Measurements from ENCODE around the gene ZNF492. TPM values are rescaled to one million over a fixed set of nuclear protein-coding genes. Genes with fewer than 3 reads are reported as not detected.
"Not testable (repeated sequence)": the region's sequence is repeated elsewhere in the genome, so short reads cannot be mapped to it uniquely, and the experiment has no call there.

Gene ZNF492
- total RNA-seq (0.25 TPM), polyA plus RNA-seq (ENCODE audit: insufficient read depth, low read depth, low replicate concordance) (not detected)
- long read RNA-seq, donor 1, full-length matches to known transcripts: 1 of 1 reads
- long read RNA-seq, donor 1, partial matches to known transcripts: 0 of 1 reads
- long read RNA-seq, donor 1, other reads (novel, unspliced or antisense): 0 of 1 reads
- long read RNA-seq, donor 2, full-length matches to known transcripts: 1 of 1 reads
- long read RNA-seq, donor 2, partial matches to known transcripts: 0 of 1 reads
- long read RNA-seq, donor 2, other reads (novel, unspliced or antisense): 0 of 1 reads
- long read RNA-seq, donor 3, full-length matches to known transcripts: 2 of 2 reads
- long read RNA-seq, donor 3, partial matches to known transcripts: 0 of 2 reads
- long read RNA-seq, donor 3, other reads (novel, unspliced or antisense): 0 of 2 reads
- long read RNA-seq, donor 4: 0 reads
- long read RNA-seq, donor 5: 0 reads
- long read RNA-seq, donor 6: 0 reads
- long read RNA-seq, donor 7: 0 reads
- long read RNA-seq, donor 8: 0 reads
- long read RNA-seq, donor 9: 0 reads
- long read RNA-seq, donor 10: 0 reads

DNA sequence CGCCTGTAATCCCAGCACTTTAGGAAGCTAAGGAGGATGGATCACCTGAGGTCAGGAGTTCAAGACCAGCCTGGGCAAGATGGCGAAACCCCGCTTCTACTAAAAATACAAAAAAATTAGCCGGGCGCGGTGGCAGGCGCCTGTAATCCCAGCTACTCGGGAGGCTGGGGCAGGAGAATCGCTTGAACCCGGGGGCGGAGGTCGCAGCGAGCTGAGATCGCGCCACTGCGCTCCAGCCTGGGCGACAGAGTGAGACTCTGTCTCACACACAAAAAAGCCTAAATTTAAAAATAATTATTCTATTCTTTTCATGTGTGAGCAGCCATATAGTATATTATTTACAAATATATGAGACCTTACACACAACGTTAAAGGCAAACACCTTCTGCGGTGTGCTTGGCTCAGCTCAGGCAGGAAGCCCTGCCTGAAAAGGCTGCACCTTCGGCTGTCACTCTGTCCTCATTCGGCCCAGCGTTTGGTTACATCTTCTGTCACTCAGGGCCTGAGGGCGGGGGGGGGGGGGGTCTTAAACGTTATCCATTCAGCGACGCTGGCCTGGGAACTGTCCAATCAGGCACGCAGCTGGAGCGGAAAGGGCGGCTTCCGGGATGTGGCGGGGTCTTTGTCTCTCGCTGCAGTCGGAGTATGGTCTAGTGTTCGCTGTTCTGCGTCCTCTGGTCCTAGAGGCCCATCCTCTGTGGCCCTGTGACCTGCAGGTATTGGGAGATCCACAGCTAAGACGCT lies at the start of gene ZNF492:
Gene ZNF492, plus strand, starts transcription at position 619 of the 744 bp plus-strand sequence. CDS start 19,076 bp downstream, outside the sequence.
- intact Hi-C loops (cut with DNase I); H3K9me3 ChIP-seq (ENCODE audit: control insufficient read depth in 2 of 3, insufficient read depth in 1 of 3, low read length in 3 of 3); H3K27ac ChIP-seq (ENCODE audit: low read depth in 2 of 2, low read length in 2 of 2); H3K4me1 ChIP-seq (ENCODE audit: control insufficient read depth in 2 of 3, insufficient read depth in 2 of 3, low read depth in 1 of 3, low read length in 3 of 3); FAIRE-seq; H3K27me3 ChIP-seq (ENCODE audit: control insufficient read depth, insufficient read depth, low read length); H3K36me3 ChIP-seq (ENCODE audit: control insufficient read depth in 2 of 3, insufficient read depth in 3 of 3, low read length in 3 of 3): not testable (repeated sequence)
- Histone ChIP-seq H3K9ac (ENCODE audit: low read length in 3 of 3) (peak within 1 kb of the TSS in 1 of 3 donors; percentile 77), H3K4me3 (ENCODE audit: low read length in 3 of 3) (peak within 1 kb of the TSS; percentile 66 to 89 (median 75))
- peak; percentile 89 to 98 (median 97) for DNase-seq

DNA sequence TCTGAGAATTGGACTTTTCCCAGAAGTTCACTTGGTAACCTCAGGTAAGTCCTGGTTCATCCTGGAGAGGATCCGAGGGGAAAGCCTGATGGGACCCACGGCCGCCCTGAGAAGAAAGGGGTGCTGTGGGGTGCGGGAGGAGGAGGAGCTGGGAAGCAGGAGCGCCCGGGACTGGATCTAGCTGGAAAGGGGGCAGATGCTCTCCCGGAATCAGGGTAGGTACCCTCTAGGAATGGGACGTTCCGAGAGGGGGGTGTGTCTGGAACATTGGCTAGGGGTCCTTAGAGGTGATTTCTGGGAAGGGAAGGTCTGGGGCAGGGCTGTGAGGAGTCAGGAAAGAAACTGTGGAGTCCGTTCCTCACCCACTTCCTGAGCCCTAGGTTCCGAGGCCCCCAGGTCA lies 38.7 kb upstream of the ZNF492 start:
- intact Hi-C loops (cut with DNase I): no loop called here
- TF ChIP-seq, protein P1, sequence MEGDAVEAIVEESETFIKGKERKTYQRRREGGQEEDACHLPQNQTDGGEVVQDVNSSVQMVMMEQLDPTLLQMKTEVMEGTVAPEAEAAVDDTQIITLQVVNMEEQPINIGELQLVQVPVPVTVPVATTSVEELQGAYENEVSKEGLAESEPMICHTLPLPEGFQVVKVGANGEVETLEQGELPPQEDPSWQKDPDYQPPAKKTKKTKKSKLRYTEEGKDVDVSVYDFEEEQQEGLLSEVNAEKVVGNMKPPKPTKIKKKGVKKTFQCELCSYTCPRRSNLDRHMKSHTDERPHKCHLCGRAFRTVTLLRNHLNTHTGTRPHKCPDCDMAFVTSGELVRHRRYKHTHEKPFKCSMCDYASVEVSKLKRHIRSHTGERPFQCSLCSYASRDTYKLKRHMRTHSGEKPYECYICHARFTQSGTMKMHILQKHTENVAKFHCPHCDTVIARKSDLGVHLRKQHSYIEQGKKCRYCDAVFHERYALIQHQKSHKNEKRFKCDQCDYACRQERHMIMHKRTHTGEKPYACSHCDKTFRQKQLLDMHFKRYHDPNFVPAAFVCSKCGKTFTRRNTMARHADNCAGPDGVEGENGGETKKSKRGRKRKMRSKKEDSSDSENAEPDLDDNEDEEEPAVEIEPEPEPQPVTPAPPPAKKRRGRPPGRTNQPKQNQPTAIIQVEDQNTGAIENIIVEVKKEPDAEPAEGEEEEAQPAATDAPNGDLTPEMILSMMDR (IDR thresholded peaks at IDR 0.05; ENCODE audit: borderline replicate concordance, extremely low read depth, insufficient read depth): no peak
- DNase-seq (no peak), FAIRE-seq (no peak)
- Histone ChIP-seq H3K9ac (ENCODE audit: low read length in 3 of 3) (no peak overlapping the region), H3K4me1 (ENCODE audit: control insufficient read depth in 2 of 3, insufficient read depth in 2 of 3, low read depth in 1 of 3, low read length in 3 of 3) (no peaks in the 10 kb centered on the region), H3K4me3 (ENCODE audit: low read length in 3 of 3) (no peak overlapping the region), H3K27ac (ENCODE audit: low read depth in 2 of 2, low read length in 2 of 2) (no peak overlapping the region), H3K9me3 (ENCODE audit: control insufficient read depth in 2 of 3, insufficient read depth in 1 of 3, low read length in 3 of 3) (no peaks in the 10 kb centered on the region), H3K27me3 (ENCODE audit: control insufficient read depth, insufficient read depth, low read length) (no peaks in the 10 kb centered on the region), H3K36me3 (ENCODE audit: control insufficient read depth in 2 of 3, insufficient read depth in 3 of 3, low read length in 3 of 3) (no peaks in the 10 kb centered on the region)

DNA sequence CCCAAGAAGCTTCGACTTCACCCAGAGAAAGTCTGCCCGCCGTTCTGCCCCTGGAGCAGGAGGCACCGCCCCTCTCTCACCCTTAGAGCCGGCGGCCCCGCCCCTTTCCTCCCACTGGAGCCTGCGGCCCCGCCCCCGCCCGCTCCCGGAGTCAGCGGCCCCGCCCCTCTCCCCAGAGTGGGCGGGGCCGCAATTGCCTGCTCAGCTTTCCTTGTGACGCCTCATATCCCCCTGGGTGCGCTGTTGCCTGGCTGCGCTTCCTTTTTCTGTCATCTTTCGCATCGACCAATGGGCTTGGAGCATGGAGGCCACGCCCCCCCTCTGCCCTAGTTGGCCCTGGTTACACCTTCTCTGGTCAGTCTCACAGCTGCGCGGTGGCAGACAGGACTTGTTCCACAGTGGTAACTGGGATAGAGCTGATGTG lies 38.2 kb upstream of the ZNF492 start:
- Histone ChIP-seq H3K4me1 (ENCODE audit: control insufficient read depth in 2 of 3, insufficient read depth in 2 of 3, low read depth in 1 of 3, low read length in 3 of 3) (no peaks in the 10 kb centered on the region), H3K36me3 (ENCODE audit: control insufficient read depth in 2 of 3, insufficient read depth in 3 of 3, low read length in 3 of 3) (no peaks in the 10 kb centered on the region), H3K27me3 (ENCODE audit: control insufficient read depth, insufficient read depth, low read length) (no peaks in the 10 kb centered on the region), H3K9me3 (ENCODE audit: control insufficient read depth in 2 of 3, insufficient read depth in 1 of 3, low read length in 3 of 3) (no peaks in the 10 kb centered on the region), H3K9ac (ENCODE audit: low read length in 3 of 3) (no peak overlapping the region), H3K4me3 (ENCODE audit: low read length in 3 of 3) (no peak overlapping the region), H3K27ac (ENCODE audit: low read depth in 2 of 2, low read length in 2 of 2) (no peak overlapping the region)
- intact Hi-C loops (cut with DNase I): no loop called here
- TF ChIP-seq, protein P1 (IDR thresholded peaks at IDR 0.05; ENCODE audit: borderline replicate concordance, extremely low read depth, insufficient read depth): no peak
- FAIRE-seq: no peak
- peak in 2 of 5 donors; percentile 22 to 38 for DNase-seq
